Liver (tissue), 9 donors: ENCODE measurements around the gene SNAPC4. TPM values are rescaled to one million over a fixed set of nuclear protein-coding genes. Genes with fewer than 3 reads are reported as not detected.

ENCODE experiments used
- DNase-seq: peaks from one replicate; pipeline ENCODE4 v3.0.0-alpha.2; 2017; ENCODE audit warnings: low spot score
- H3K27ac ChIP-seq, 2 donors: one replicate each; pipeline ENCODE4 v1.7.0; 2013; ENCODE audit warnings: inconsistent platforms in 2 of 2, low read length in 2 of 2, control low read depth in 1 of 2, low read depth in 1 of 2, mild to moderate bottlenecking in 1 of 2
- H3K27me3 ChIP-seq, 4 donors: one replicate each; pipeline versions ENCODE4 v1.6.1 to v1.7.0; 2013; ENCODE audit warnings: low read length in 3 of 4, inconsistent platforms in 1 of 4, mild to moderate bottlenecking in 1 of 4, moderate library complexity in 1 of 4; ENCODE audit not compliant: control insufficient read depth in 4 of 4, insufficient read depth in 4 of 4
- H3K36me3 ChIP-seq, 4 donors: one replicate each; pipeline versions ENCODE4 v1.6.1 to v1.7.0; 2013; ENCODE audit warnings: low read length in 3 of 4, mild to moderate bottlenecking in 3 of 4, low read depth in 1 of 4, moderate library complexity in 1 of 4; ENCODE audit not compliant: control insufficient read depth in 4 of 4, insufficient read depth in 3 of 4
- H3K4me1 ChIP-seq, 4 donors: one replicate each; pipeline versions ENCODE4 v1.6.1 to v1.7.0; 2013; ENCODE audit warnings: low read length in 3 of 4, mild to moderate bottlenecking in 3 of 4, moderate library complexity in 1 of 4; ENCODE audit not compliant: control insufficient read depth in 4 of 4, insufficient read depth in 4 of 4
- H3K4me3 ChIP-seq, 3 donors: one replicate each; pipeline versions ENCODE4 v1.6.1 to v1.7.0; 2013; ENCODE audit warnings: low read length in 3 of 3, control low read depth in 1 of 3, low read depth in 1 of 3, mild to moderate bottlenecking in 1 of 3
- H3K9ac ChIP-seq, 2 donors: one replicate each; pipeline ENCODE4 v1.7.0; 2013; ENCODE audit warnings: low read length in 2 of 2, mild to moderate bottlenecking in 2 of 2, moderate library complexity in 2 of 2, control low read depth in 1 of 2, low read depth in 1 of 2
- H3K9me3 ChIP-seq, 4 donors: one replicate each; pipeline versions ENCODE4 v1.6.1 to v1.7.0; 2013; ENCODE audit warnings: low read length in 3 of 4; ENCODE audit not compliant: control insufficient read depth in 4 of 4
- FOXA2 ChIP-seq: IDR thresholded peaks from 2 replicates; pipeline ENCODE4 v1.6.1; 2016; ENCODE audit warnings: antibody characterized with exemption
- GABPA ChIP-seq, 2 donors: IDR thresholded peaks in 1 of 2; conservative IDR thresholded peaks in 1 of 2; 2 replicates each; pipeline ENCODE4 v1.6.1; 2016; ENCODE audit warnings: antibody characterized with exemption in 2 of 2, mild to moderate bottlenecking in 1 of 2, moderate library complexity in 1 of 2
- HNF4A ChIP-seq, 2 donors: conservative IDR thresholded peaks; 2 replicates each; pipeline ENCODE4 v1.6.1; 2016; ENCODE audit warnings: antibody characterized with exemption in 2 of 2, mild to moderate bottlenecking in 2 of 2
- JUND ChIP-seq, 2 donors: IDR thresholded peaks; 2 replicates each; pipeline ENCODE4 v1.6.1; 2016; ENCODE audit warnings: antibody characterized with exemption in 2 of 2
- NR2F2 ChIP-seq: IDR thresholded peaks from 2 replicates; pipeline ENCODE4 v1.6.1; 2016; ENCODE audit warnings: antibody characterized with exemption
- RAD21 ChIP-seq, 2 donors: IDR thresholded peaks; 2 replicates each; pipeline ENCODE4 v1.6.1; 2016; ENCODE audit warnings: antibody characterized with exemption in 2 of 2, mild to moderate bottlenecking in 2 of 2
- REST ChIP-seq: IDR thresholded peaks from 2 replicates; pipeline ENCODE4 v1.6.1; 2016; ENCODE audit warnings: antibody characterized with exemption, mild to moderate bottlenecking
- RXRA ChIP-seq, 2 donors: IDR thresholded peaks; 2 replicates each; pipeline ENCODE4 v1.6.1; 2017 to 2018; ENCODE audit warnings: antibody characterized with exemption in 2 of 2, mild to moderate bottlenecking in 1 of 2
- SP1 ChIP-seq: IDR thresholded peaks from 2 replicates; pipeline ENCODE4 v1.6.1; 2018; ENCODE audit warnings: antibody characterized with exemption, mild to moderate bottlenecking
- TAF1 ChIP-seq: conservative IDR thresholded peaks from 2 replicates; pipeline ENCODE4 v1.6.1; 2016; ENCODE audit warnings: antibody characterized with exemption, mild to moderate bottlenecking
- YY1 ChIP-seq: IDR thresholded peaks from 2 replicates; pipeline ENCODE4 v1.6.1; 2016; ENCODE audit warnings: antibody characterized with exemption, mild to moderate bottlenecking
- ZBTB33 ChIP-seq: IDR thresholded peaks from 2 replicates; pipeline ENCODE4 v1.6.1; 2016; ENCODE audit warnings: antibody characterized with exemption
- WGBS: extraction: QIAGEN DNeasy Blood & Tissue Kit; methylation state at CpG from one replicate; pipeline ENCODE4 v1.1.7; 2013; 5-methylcytosine and 5-hydroxymethylcytosine counted together
- polyA plus RNA-seq, 2 donors: library from polyadenylated mRNA; stranded (reverse) in 1 of 2; unstranded in 1 of 2; fragments of 200-250 nt in 1 of 2; fragments of >200 nt in 1 of 2; fragmentation: Nextera tagmentation in 1 of 2; extraction: Ambion mirVana in 1 of 2; gene quantifications; one replicate each; pipeline versions ENCODE4 v1.2.1 to v1.2.3, GENCODE V29; 2013 to 2015
- total RNA-seq, 2 donors: library from RNA; depleted of rRNA; stranded (reverse); fragments of >200 nt; gene quantifications; one replicate each; pipeline ENCODE4 v1.2.3, GENCODE V29; 2014
- TF ChIP-seq, protein P1 (sequence below): fragments of 150-350 bp; IDR thresholded peaks from 2 replicates; pipeline ENCODE4 v1.5.1; 2017; ENCODE audit warnings: improper control_type of control experiment, low read depth, low read length; ENCODE audit not compliant: missing input control
- TF ChIP-seq, protein P2 (sequence below): IDR thresholded peaks from 2 replicates; pipeline ENCODE4 v1.6.1; 2016; ENCODE audit warnings: antibody characterized with exemption
- donor health status: healthy.
- donor health status: healthy.
- donor health status: healthy.
- donor health status: healthy.
- donor health status: healthy.

The SNAPC4 gene
- total and polyA plus RNA-seq, 4 donors = 0.75 to 4.2 (median 3.1) TPM

DNA sequence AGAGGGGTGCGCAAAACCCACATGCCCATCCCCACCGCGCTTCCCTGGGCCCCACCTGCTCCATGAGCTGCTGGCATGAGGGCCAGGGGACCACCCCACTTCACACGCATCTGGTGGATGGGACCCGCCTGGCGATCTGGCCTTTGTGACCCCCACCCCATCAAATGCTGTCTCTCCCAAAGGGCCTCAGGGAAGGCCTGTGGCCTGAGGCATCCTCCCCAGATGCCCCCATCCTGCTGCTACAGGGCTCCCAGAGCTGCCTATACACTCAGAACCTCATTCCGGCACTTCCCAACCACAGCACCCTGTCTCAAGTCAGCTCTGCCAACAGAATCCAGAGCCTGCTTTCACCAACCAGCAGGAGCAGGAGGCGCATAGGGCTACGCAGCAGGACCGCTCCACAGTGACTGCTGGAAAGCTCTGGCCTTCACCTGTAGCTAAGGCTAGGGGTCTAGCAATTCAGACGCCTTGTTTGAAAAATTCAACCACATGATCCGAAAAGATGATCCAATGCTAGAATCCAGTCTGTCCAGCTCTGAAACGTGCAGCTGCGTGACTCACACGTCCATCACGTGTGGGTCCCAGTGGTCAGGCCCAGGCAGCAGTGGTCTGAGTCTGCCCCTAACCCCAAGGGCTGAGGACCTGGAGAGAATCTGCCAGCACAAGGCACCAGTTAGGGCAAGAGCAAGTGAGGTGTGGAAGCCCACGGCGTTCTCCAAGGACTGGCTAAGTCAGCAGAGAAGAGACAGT is 1.4 kb upstream of the SNAPC4 start:
- no peaks in the 10 kb centered on the region for H3K9me3 ChIP-seq
- no peak for DNase-seq
- TF ChIP-seq JUND (IDR thresholded peaks at IDR 0.05) (no peak), NR2F2 (no peak), HNF4A (conservative IDR thresholded peaks at IDR 0.05) (no peak), REST (no peak), YY1 (no peak)
- 90% methylated on average over 18 of the region's 18 CpGs for WGBS
- H3K27me3 ChIP-seq = no peaks in the 10 kb centered on the region
- peaks cover 2 to 36% (median 7%) of the 10 kb centered on the region in 4 donors for H3K36me3 ChIP-seq
- no peak overlapping the region for H3K9ac ChIP-seq
- H3K4me3 ChIP-seq = no peak overlapping the region
- peaks cover 2 to 38% (median 27%) of the 10 kb centered on the region in 4 donors for H3K4me1 ChIP-seq
- H3K27ac ChIP-seq = no peak overlapping the region

DNA sequence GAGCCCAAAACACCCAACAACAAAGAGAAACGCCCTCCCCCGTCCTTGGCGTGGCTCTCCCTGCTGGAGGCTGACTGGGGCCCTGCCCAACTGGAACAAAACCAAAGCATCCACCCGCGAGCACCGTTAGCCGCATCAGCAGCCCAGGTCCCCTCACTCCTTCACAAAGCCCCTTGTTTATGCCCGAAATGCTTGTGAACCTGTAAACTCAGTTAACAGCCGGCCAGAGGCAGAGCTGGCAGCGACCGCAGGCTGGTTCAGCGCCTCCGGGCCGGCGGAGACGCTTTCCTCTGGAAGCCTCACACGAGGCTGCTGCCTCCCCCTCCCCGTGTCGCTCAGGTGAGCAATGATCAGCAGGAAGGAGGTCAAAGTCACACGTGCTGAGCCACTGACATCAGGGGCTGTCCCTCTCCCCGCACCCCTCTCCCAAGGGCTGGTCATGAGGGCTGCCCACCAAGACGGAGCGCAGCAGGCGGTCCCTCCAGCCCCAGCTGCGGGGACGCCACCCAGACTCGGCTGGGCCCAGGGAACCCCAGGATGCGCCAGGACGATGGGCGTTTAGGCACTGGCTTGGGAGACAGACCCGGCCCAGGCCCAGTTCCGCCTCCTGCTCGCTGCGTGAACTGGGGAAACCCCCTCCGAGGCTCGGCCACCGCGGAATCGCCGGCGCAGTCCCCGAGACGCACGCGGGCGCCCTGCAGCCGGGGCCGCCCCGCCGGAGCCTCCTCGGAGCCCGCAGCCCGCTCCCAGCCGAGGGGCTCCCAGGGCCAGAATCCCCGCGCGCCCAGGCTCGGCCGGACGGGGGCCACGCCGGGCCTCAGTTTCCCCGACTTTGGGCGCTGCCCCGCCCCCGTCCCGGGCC is 563 bp downstream of the SNAPC4 start:
- DNase-seq = peak; percentile 45
- H3K9ac ChIP-seq = peak overlapping the region; percentile 45 to 56
- peak overlapping the region; percentile 68 to 86 (median 80) for H3K4me3 ChIP-seq
- no peaks in the 10 kb centered on the region for H3K9me3 ChIP-seq
- H3K4me1 ChIP-seq = peaks cover 10 to 53% (median 38%) of the 10 kb centered on the region in 4 donors
- peaks cover 3 to 29% (median 5%) of the 10 kb centered on the region in 4 donors for H3K36me3 ChIP-seq
- peak overlapping the region; percentile 11 to 80 for H3K27ac ChIP-seq
- TF ChIP-seq HNF4A (conservative IDR thresholded peaks at IDR 0.05) = peak in 1 of 2 donors; percentile 39
- peak; percentile 18 for TF ChIP-seq YY1
- TF ChIP-seq, protein P1, sequence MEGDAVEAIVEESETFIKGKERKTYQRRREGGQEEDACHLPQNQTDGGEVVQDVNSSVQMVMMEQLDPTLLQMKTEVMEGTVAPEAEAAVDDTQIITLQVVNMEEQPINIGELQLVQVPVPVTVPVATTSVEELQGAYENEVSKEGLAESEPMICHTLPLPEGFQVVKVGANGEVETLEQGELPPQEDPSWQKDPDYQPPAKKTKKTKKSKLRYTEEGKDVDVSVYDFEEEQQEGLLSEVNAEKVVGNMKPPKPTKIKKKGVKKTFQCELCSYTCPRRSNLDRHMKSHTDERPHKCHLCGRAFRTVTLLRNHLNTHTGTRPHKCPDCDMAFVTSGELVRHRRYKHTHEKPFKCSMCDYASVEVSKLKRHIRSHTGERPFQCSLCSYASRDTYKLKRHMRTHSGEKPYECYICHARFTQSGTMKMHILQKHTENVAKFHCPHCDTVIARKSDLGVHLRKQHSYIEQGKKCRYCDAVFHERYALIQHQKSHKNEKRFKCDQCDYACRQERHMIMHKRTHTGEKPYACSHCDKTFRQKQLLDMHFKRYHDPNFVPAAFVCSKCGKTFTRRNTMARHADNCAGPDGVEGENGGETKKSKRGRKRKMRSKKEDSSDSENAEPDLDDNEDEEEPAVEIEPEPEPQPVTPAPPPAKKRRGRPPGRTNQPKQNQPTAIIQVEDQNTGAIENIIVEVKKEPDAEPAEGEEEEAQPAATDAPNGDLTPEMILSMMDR = no peak
- H3K27me3 ChIP-seq = no peaks in the 10 kb centered on the region
- WGBS = 2% methylated on average over 67 of the region's 67 CpGs

DNA sequence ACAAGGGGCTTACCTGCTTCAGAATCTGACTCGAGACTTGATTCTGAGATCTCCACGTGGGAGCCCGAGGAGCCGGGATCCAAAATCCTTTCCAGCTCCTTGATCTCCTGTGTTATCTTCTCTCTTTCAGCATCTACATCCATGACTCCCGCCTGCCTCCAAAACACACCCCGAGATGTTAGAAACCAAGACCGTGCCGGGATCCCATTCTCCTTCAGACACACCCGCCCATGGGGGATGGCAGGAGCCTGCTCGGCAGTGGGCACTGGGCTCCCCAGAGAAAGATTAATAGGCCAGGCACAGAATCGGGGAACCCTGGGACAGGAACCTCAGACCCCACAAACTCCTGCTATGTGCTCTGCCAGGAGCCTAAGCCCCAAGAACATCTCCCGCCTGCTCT is 1.7 kb downstream of the SNAPC4 start:
- no peaks in the 10 kb centered on the region for H3K9me3 ChIP-seq
- 97% methylated on average over 12 of the region's 12 CpGs for WGBS
- H3K9ac ChIP-seq = no peak overlapping the region
- no peaks in the 10 kb centered on the region for H3K27me3 ChIP-seq
- peak overlapping the region in 1 of 2 donors; percentile 80 for H3K27ac ChIP-seq
- TF ChIP-seq HNF4A (conservative IDR thresholded peaks at IDR 0.05) (no peak), YY1 (no peak), SP1 (no peak), TAF1 (no peak), RAD21 (IDR thresholded peaks at IDR 0.05) (no peak), JUND (IDR thresholded peaks at IDR 0.05) (no peak), ZBTB33 (no peak), RXRA (IDR thresholded peaks at IDR 0.05) (no peak), NR2F2 (no peak), FOXA2 (no peak), GABPA (IDR thresholded peaks at IDR 0.05 in 1 of 2, conservative IDR thresholded peaks at IDR 0.05 in 1 of 2) (no peak)
- TF ChIP-seq, protein P1 = no peak
- TF ChIP-seq, protein P2, sequence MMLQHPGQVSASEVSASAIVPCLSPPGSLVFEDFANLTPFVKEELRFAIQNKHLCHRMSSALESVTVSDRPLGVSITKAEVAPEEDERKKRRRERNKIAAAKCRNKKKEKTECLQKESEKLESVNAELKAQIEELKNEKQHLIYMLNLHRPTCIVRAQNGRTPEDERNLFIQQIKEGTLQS = no peak
- no peak overlapping the region for H3K4me3 ChIP-seq
- peaks cover 0 to 24% (median 11%) of the 10 kb centered on the region in 4 donors for H3K36me3 ChIP-seq
- peaks cover 10 to 53% (median 38%) of the 10 kb centered on the region in 4 donors for H3K4me1 ChIP-seq
- no peak for DNase-seq
